ENCODE measurements around the gene GPR158. TPM values are rescaled to one million over a fixed set of nuclear protein-coding genes. Genes with fewer than 3 reads are reported as not detected.
"Not testable (repeated sequence)": the region's sequence is repeated elsewhere in the genome, so short reads cannot be mapped to it uniquely, and the experiment has no call there.

GPR158 gene
- total RNA-seq = 0.52 TPM

DNA sequence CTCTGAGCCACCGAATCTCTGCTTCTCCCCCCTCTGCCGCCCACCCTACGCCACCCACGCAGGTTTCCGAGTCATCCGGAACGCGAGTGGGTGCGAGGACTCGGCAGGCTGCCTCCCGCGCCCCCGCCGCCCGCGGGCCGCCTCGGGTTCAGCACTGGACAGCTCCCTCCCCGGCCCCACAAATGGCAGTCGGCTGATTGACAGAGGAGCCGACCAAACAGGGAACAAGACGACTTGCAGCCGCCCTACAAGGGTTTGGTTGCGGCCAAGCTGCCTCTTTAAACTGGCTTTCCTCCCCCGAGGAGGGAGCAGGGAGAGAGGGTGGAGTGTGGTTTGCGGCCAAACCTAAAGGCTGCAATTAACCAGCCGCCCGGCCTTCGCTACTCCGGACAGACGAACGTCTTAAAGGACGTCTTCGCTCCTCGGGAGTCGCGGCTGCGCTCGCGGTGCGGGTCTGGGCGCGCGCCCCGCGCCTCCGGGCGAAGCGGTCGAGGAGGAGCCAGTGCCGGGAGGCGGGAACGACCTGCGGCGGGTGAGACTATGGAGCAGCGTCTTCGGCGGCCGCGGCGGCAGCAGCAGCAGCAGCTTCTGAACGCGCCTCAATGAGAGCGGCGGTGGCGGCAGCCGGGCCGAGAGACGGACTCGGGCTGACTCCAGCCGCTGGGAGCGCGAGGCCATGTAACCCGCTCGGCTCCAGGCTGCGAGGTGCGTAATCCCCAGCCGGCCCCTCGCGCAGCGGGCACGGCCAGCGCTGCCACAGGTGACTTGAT lies at the start of gene GPR158:
Gene GPR158, plus strand, starts transcription at position 541 of the 770 bp plus-strand sequence. CDS start 420 bp downstream, outside the sequence.
- Histone ChIP-seq H3K27me3 (ENCODE audit: control insufficient read depth in 3 of 3, insufficient read depth in 3 of 3, low read length in 3 of 3) (peaks cover 31 to 46% (median 33%) of the 10 kb centered on the region in 3 donors), H3K4me3 (ENCODE audit: low read length in 3 of 3) (peak within 1 kb of the TSS; percentile 63 to 75 (median 73)), H3K27ac (ENCODE audit: low read depth, low read length) (no peak within 1 kb of the TSS), H3K4me1 (ENCODE audit: control insufficient read depth in 3 of 3, insufficient read depth in 3 of 3, low read length in 3 of 3) (peaks cover 8 to 14% (median 10%) of the 10 kb centered on the region in 3 donors), H3K9ac (ENCODE audit: low read depth in 1 of 3, low read length in 3 of 3) (no peak within 1 kb of the TSS), H3K36me3 (ENCODE audit: control insufficient read depth in 3 of 3, insufficient read depth in 3 of 3, low read length in 3 of 3) (no peaks in the 10 kb centered on the region), H3K9me3 (ENCODE audit: control insufficient read depth in 3 of 3, low read length in 3 of 3) (peaks cover 0 to 2% (median 0%) of the 10 kb centered on the region in 3 donors)

DNA sequence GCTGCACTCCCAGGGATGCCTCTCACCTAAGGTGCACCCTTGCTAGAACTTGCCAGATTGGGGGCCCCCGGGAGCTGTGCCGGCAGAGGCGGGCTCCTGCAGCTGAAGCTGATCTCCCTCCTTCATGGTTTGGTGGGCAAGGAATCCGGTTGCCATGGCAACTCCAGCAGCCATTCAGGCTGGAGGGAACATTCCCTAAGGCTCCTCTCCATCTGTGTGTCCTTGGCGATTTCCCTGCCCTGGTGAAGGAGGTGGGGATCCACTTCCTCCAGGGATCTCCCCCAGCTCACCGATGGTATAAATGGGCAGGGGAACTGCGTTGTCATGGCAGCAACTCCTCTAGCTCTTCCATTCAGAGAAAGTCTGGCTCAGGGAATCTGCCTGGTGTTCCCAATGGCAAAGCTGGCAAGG lies 49.6 kb upstream of the GPR158 start:
- Histone ChIP-seq H3K4me3 (ENCODE audit: low read length in 3 of 3) (no peak overlapping the region), H3K4me1 (ENCODE audit: control insufficient read depth in 3 of 3, insufficient read depth in 3 of 3, low read length in 3 of 3) (no peaks in the 10 kb centered on the region), H3K9me3 (ENCODE audit: control insufficient read depth in 3 of 3, low read length in 3 of 3) (no peaks in the 10 kb centered on the region), H3K9ac (ENCODE audit: low read depth in 1 of 3, low read length in 3 of 3) (no peak overlapping the region), H3K27me3 (ENCODE audit: control insufficient read depth in 3 of 3, insufficient read depth in 3 of 3, low read length in 3 of 3) (peaks cover 0 to 3% (median 0%) of the 10 kb centered on the region in 3 donors), H3K36me3 (ENCODE audit: control insufficient read depth in 3 of 3, insufficient read depth in 3 of 3, low read length in 3 of 3) (no peaks in the 10 kb centered on the region), H3K27ac (ENCODE audit: low read depth, low read length) (no peak overlapping the region)

DNA sequence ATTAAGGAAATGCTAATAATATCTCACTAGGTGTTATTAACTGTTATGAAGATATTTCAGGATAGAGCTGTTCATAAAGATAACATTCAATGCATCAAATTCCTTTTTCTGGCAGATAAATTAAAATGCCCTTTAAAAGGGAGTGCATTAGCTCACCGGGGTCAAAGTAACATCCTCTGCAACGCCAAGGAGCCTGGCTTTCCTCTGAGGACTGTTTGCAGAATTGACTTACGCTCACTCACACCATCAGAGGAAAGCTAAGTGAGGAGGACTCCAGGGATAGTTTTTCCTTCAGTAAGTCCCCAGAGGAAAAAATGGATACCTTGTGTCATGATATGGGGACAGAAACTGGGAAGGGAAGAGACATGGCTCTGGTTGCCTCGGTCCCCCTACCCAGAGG lies 45.2 kb upstream of the GPR158 start:
- no peaks in the 10 kb centered on the region for H3K36me3 ChIP-seq (ENCODE audit: control insufficient read depth in 3 of 3, insufficient read depth in 3 of 3, low read length in 3 of 3)
- H3K27me3 ChIP-seq (ENCODE audit: control insufficient read depth in 3 of 3, insufficient read depth in 3 of 3, low read length in 3 of 3) = peaks cover 0 to 3% (median 0%) of the 10 kb centered on the region in 3 donors
- no peaks in the 10 kb centered on the region for H3K4me1 ChIP-seq (ENCODE audit: control insufficient read depth in 3 of 3, insufficient read depth in 3 of 3, low read length in 3 of 3)
- H3K9me3 ChIP-seq (ENCODE audit: control insufficient read depth in 3 of 3, low read length in 3 of 3) = no peaks in the 10 kb centered on the region
- no peak overlapping the region for H3K27ac ChIP-seq (ENCODE audit: low read depth, low read length)
- H3K9ac ChIP-seq (ENCODE audit: low read depth in 1 of 3, low read length in 3 of 3) = no peak overlapping the region
- H3K4me3 ChIP-seq (ENCODE audit: low read length in 3 of 3) = no peak overlapping the region

- no peak overlapping the region for H3K27ac ChIP-seq (ENCODE audit: low read depth, low read length)
- H3K27me3 ChIP-seq (ENCODE audit: control insufficient read depth in 3 of 3, insufficient read depth in 3 of 3, low read length in 3 of 3) = peaks cover 0 to 3% (median 0%) of the 10 kb centered on the region in 3 donors
- no peaks in the 10 kb centered on the region for H3K4me1 ChIP-seq (ENCODE audit: control insufficient read depth in 3 of 3, insufficient read depth in 3 of 3, low read length in 3 of 3)
- H3K9ac ChIP-seq (ENCODE audit: low read depth in 1 of 3, low read length in 3 of 3) = no peak overlapping the region
- no peaks in the 10 kb centered on the region for H3K9me3 ChIP-seq (ENCODE audit: control insufficient read depth in 3 of 3, low read length in 3 of 3)
- H3K4me3 ChIP-seq (ENCODE audit: low read length in 3 of 3) = no peak overlapping the region
- H3K36me3 ChIP-seq (ENCODE audit: control insufficient read depth in 3 of 3, insufficient read depth in 3 of 3, low read length in 3 of 3) = no peaks in the 10 kb centered on the region
Measured at GRCh38 chr10:25130906-25131305, 43.9 kb upstream of the GPR158 start.

- Histone ChIP-seq H3K27me3 (ENCODE audit: control insufficient read depth in 3 of 3, insufficient read depth in 3 of 3, low read length in 3 of 3) (no peaks in the 10 kb centered on the region), H3K36me3 (ENCODE audit: control insufficient read depth in 3 of 3, insufficient read depth in 3 of 3, low read length in 3 of 3) (no peaks in the 10 kb centered on the region), H3K4me3 (ENCODE audit: low read length in 3 of 3) (no peak overlapping the region), H3K9me3 (ENCODE audit: control insufficient read depth in 3 of 3, low read length in 3 of 3) (no peaks in the 10 kb centered on the region), H3K4me1 (ENCODE audit: control insufficient read depth in 3 of 3, insufficient read depth in 3 of 3, low read length in 3 of 3) (no peaks in the 10 kb centered on the region), H3K27ac (ENCODE audit: low read depth, low read length) (no peak overlapping the region), H3K9ac (ENCODE audit: low read depth in 1 of 3, low read length in 3 of 3) (no peak overlapping the region)
Measured at GRCh38 chr10:25142116-25142864, 32.5 kb upstream of the GPR158 start.

DNA sequence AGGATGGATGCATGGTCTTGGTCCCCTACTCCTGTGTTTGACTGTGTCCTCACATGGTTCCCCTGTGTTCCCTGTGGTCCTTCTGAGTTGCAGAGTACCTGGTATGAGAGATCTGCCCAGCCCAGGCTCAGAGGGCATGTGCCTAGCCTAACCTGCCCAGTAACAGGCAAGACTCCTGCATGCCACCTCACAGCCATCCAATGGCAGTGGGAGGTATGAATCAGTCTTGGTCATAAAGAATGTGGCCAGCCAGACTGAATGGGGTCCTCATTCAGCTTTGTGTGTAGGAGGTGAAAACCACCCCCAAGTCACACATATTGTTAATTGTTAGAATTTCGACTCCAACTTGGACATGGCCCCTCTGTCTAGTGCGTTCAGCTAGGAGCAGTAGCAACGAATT lies 17.2 kb upstream of the GPR158 start:
- H3K27ac ChIP-seq (ENCODE audit: low read depth, low read length) = no peak overlapping the region
- no peaks in the 10 kb centered on the region for H3K36me3 ChIP-seq (ENCODE audit: control insufficient read depth in 3 of 3, insufficient read depth in 3 of 3, low read length in 3 of 3)
- H3K9me3 ChIP-seq (ENCODE audit: control insufficient read depth in 3 of 3, low read length in 3 of 3) = no peaks in the 10 kb centered on the region
- no peaks in the 10 kb centered on the region for H3K4me1 ChIP-seq (ENCODE audit: control insufficient read depth in 3 of 3, insufficient read depth in 3 of 3, low read length in 3 of 3)
- H3K27me3 ChIP-seq (ENCODE audit: control insufficient read depth in 3 of 3, insufficient read depth in 3 of 3, low read length in 3 of 3) = no peaks in the 10 kb centered on the region
- H3K4me3 ChIP-seq (ENCODE audit: low read length in 3 of 3) = no peak overlapping the region
- no peak overlapping the region for H3K9ac ChIP-seq (ENCODE audit: low read depth in 1 of 3, low read length in 3 of 3)

GRCh38 chr10:25159591-25159990 lies 15.2 kb upstream of the GPR158 start:
- H3K36me3 ChIP-seq (ENCODE audit: control insufficient read depth in 3 of 3, insufficient read depth in 3 of 3, low read length in 3 of 3) = no peaks in the 10 kb centered on the region
- H3K9ac ChIP-seq (ENCODE audit: low read depth in 1 of 3, low read length in 3 of 3) = no peak overlapping the region
- no peaks in the 10 kb centered on the region for H3K27me3 ChIP-seq (ENCODE audit: control insufficient read depth in 3 of 3, insufficient read depth in 3 of 3, low read length in 3 of 3)
- H3K9me3 ChIP-seq (ENCODE audit: control insufficient read depth in 3 of 3, low read length in 3 of 3) = no peaks in the 10 kb centered on the region
- H3K4me1 ChIP-seq (ENCODE audit: control insufficient read depth in 3 of 3, insufficient read depth in 3 of 3, low read length in 3 of 3) = no peaks in the 10 kb centered on the region
- no peak overlapping the region for H3K4me3 ChIP-seq (ENCODE audit: low read length in 3 of 3)
- H3K27ac ChIP-seq (ENCODE audit: low read depth, low read length) = no peak overlapping the region

DNA sequence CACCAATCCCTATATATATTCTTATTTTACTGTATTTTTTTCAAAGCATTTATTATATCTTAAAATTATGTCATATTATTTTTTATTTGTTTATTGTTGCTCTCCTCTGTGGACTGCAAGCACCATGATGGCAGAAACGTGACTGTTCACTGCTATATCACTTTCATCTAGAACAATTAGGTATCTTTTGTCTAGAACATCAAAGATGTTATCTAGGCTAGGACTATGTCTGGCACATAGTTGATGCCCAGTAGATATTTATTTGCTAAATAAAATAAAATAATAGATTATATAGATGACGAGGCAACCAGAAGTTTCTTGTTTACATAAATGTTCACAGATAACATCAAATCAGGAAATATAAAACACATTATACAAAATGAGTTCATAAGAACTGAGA lies 12.4 kb upstream of the GPR158 start:
- Histone ChIP-seq H3K36me3 (ENCODE audit: control insufficient read depth in 3 of 3, insufficient read depth in 3 of 3, low read length in 3 of 3) (no peaks in the 10 kb centered on the region), H3K27ac (ENCODE audit: low read depth, low read length) (no peak overlapping the region), H3K4me3 (ENCODE audit: low read length in 3 of 3) (no peak overlapping the region), H3K9me3 (ENCODE audit: control insufficient read depth in 3 of 3, low read length in 3 of 3) (no peaks in the 10 kb centered on the region), H3K9ac (ENCODE audit: low read depth in 1 of 3, low read length in 3 of 3) (no peak overlapping the region), H3K4me1 (ENCODE audit: control insufficient read depth in 3 of 3, insufficient read depth in 3 of 3, low read length in 3 of 3) (no peaks in the 10 kb centered on the region), H3K27me3 (ENCODE audit: control insufficient read depth in 3 of 3, insufficient read depth in 3 of 3, low read length in 3 of 3) (no peaks in the 10 kb centered on the region)

DNA sequence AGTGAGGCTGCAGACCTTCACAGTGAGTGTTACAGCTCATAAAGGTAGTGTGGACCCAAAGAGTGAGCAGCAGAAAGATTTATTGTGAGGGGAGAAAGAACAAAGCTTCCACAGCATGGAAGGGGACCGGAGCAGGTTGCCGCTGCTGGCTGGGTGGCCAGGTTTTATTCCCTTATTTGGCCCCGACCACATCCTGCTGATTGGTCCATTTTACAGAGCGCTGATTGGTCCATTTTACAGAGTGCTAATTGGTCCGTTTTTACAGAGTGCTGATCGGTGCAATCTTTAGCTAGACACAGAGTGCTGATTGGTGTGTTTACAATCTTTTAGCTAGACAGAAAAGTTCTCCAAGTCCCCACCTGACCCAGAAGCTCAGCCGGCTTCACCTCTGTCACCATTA lies 11.3 kb upstream of the GPR158 start:
- H3K4me3 ChIP-seq (ENCODE audit: low read length in 3 of 3); H3K27ac ChIP-seq (ENCODE audit: low read depth, low read length); H3K4me1 ChIP-seq (ENCODE audit: control insufficient read depth in 3 of 3, insufficient read depth in 3 of 3, low read length in 3 of 3); H3K27me3 ChIP-seq (ENCODE audit: control insufficient read depth in 3 of 3, insufficient read depth in 3 of 3, low read length in 3 of 3); H3K9me3 ChIP-seq (ENCODE audit: control insufficient read depth in 3 of 3, low read length in 3 of 3); H3K36me3 ChIP-seq (ENCODE audit: control insufficient read depth in 3 of 3, insufficient read depth in 3 of 3, low read length in 3 of 3); H3K9ac ChIP-seq (ENCODE audit: low read depth in 1 of 3, low read length in 3 of 3): not testable (repeated sequence)

DNA sequence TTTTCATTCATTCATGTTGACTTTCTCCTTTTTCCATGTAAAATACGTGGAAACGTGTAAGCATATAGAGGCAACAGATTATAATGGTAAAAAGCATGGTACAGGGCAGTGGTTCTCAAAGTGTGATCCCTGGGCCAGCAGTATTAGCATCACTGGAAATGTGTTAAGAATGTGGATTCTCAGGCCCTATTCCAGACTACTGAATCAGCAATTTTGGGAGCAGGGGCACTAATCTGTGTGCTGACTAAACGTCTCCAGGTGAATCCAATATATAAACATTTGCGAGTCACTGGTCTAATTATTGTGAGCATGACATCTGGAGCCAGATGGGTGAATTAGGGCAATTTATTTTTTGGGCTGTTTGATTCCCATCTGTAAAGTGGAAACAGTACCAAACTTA lies 5.1 kb upstream of the GPR158 start:
- Histone ChIP-seq H3K36me3 (ENCODE audit: control insufficient read depth in 3 of 3, insufficient read depth in 3 of 3, low read length in 3 of 3) (no peaks in the 10 kb centered on the region), H3K9ac (ENCODE audit: low read depth in 1 of 3, low read length in 3 of 3) (no peak overlapping the region), H3K27ac (ENCODE audit: low read depth, low read length) (no peak overlapping the region), H3K9me3 (ENCODE audit: control insufficient read depth in 3 of 3, low read length in 3 of 3) (peaks cover 0 to 2% (median 0%) of the 10 kb centered on the region in 3 donors), H3K4me3 (ENCODE audit: low read length in 3 of 3) (no peak overlapping the region), H3K4me1 (ENCODE audit: control insufficient read depth in 3 of 3, insufficient read depth in 3 of 3, low read length in 3 of 3) (peaks cover 0 to 3% (median 2%) of the 10 kb centered on the region in 3 donors), H3K27me3 (ENCODE audit: control insufficient read depth in 3 of 3, insufficient read depth in 3 of 3, low read length in 3 of 3) (peaks cover 0 to 12% (median 0%) of the 10 kb centered on the region in 3 donors)

All from skeletal muscle tissue (tissue), 4 donors.